Esophagus muscularis mucosa (tissue), 3 donors: ENCODE data around the gene RWDD1.

Experiments used
- CTCF ChIP-seq, 3 experiments: fragments of 200-600 bp in 2 of 3; fragments of 450-650 bp in 1 of 3; sonication (generic) in 2 of 3; IDR thresholded peaks; one replicate each; pipeline ENCODE4 v1.5.1; 2017 to 2019; ENCODE audit warnings: antibody characterized with exemption in 3 of 3, mild to moderate bottlenecking in 2 of 3, moderate library complexity in 1 of 3
- POLR2A ChIP-seq: fragments of 450-650 bp; IDR thresholded peaks from one replicate; pipeline ENCODE4 v1.6.1; 2017; ENCODE audit warnings: antibody characterized with exemption, moderate library complexity, mild to moderate bottlenecking, low read depth
- POLR2AphosphoS5 ChIP-seq, 2 donors: sonication (generic); formaldehyde crosslinking; IDR thresholded peaks; one replicate each; pipeline ENCODE4 v1.6.1; 2017; ENCODE audit warnings: antibody characterized with exemption in 2 of 2

- TF ChIP-seq CTCF (IDR thresholded peaks at IDR 0.05) (no peak), POLR2AphosphoS5 (IDR thresholded peaks at IDR 0.05) (peak in 1 of 2 donors; percentile 6), POLR2A (no peak)
Measured at GRCh38 chr6:116631379-116631990, 60.2 kb downstream of the RWDD1 start.
